NCI-H226 (cell line): ENCODE results near the gene USP40.

Experiments used
- DNase-seq: peaks from one replicate; pipeline ENCODE4 v3.0.0-alpha.2; 2015

The USP40 gene

GRCh38 chr2:233556881-233557736 is 9.5 kb downstream of the USP40 start:
- DNase-seq, result peak; percentile 32

GRCh38 chr2:233553366-233553765 is 13.2 kb downstream of the USP40 start:
- DNase-seq, result peak; percentile 76

- DNase-seq, result no peak
Observed at GRCh38 chr2:233551491-233551890, 15.1 kb downstream of the USP40 start.

- DNase-seq, result no peak
Observed at GRCh38 chr2:233546774-233547173, 19.8 kb downstream of the USP40 start.

GRCh38 chr2:233546101-233546500 is 20.5 kb downstream of the USP40 start:
- DNase-seq, result no peak

GRCh38 chr2:233544200-233544610 is 22.4 kb downstream of the USP40 start:
- DNase-seq, result peak; percentile 48

- DNase-seq, result peak; percentile 84
Observed at GRCh38 chr2:233542507-233542906, 24.1 kb downstream of the USP40 start.

GRCh38 chr2:233538741-233539140 is 27.8 kb downstream of the USP40 start:
- DNase-seq, result no peak

GRCh38 chr2:233535271-233535670 is 31.3 kb downstream of the USP40 start:
- DNase-seq, result no peak

GRCh38 chr2:233532971-233533370 is 33.6 kb downstream of the USP40 start:
- no peak for DNase-seq

GRCh38 chr2:233531955-233532354 is 34.6 kb downstream of the USP40 start:
- DNase-seq, result no peak

GRCh38 chr2:233530381-233530780 is 36.2 kb downstream of the USP40 start:
- no peak for DNase-seq

- no peak for DNase-seq
Observed at GRCh38 chr2:233528182-233528581, 38.4 kb downstream of the USP40 start.

GRCh38 chr2:233525791-233526190 is 40.8 kb downstream of the USP40 start:
- DNase-seq, result no peak

- no peak for DNase-seq
Observed at GRCh38 chr2:233519787-233520611, 46.6 kb downstream of the USP40 start.

- no peak for DNase-seq
Observed at GRCh38 chr2:233513953-233514655, 52.5 kb downstream of the USP40 start.

- DNase-seq, result no peak
Observed at GRCh38 chr2:233503947-233504637, 62.5 kb downstream of the USP40 start.

GRCh38 chr2:233503481-233503880 is 63.1 kb downstream of the USP40 start:
- no peak for DNase-seq

- no peak for DNase-seq
Observed at GRCh38 chr2:233501198-233502076, 65.1 kb downstream of the USP40 start.

GRCh38 chr2:233499928-233500327 is 66.7 kb downstream of the USP40 start:
- no peak for DNase-seq

- DNase-seq, result no peak
Observed at GRCh38 chr2:233498126-233498525, 68.5 kb downstream of the USP40 start.

- DNase-seq, result no peak
Observed at GRCh38 chr2:233497692-233498091, 68.9 kb downstream of the USP40 start.
